ENCODE results near the gene COA3. TPM values are rescaled to one million over a fixed set of nuclear protein-coding genes. Genes with fewer than 3 reads are reported as not detected.

The COA3 gene
- total RNA-seq, 1 donor from 2014 or later: 31.8 TPM

DNA sequence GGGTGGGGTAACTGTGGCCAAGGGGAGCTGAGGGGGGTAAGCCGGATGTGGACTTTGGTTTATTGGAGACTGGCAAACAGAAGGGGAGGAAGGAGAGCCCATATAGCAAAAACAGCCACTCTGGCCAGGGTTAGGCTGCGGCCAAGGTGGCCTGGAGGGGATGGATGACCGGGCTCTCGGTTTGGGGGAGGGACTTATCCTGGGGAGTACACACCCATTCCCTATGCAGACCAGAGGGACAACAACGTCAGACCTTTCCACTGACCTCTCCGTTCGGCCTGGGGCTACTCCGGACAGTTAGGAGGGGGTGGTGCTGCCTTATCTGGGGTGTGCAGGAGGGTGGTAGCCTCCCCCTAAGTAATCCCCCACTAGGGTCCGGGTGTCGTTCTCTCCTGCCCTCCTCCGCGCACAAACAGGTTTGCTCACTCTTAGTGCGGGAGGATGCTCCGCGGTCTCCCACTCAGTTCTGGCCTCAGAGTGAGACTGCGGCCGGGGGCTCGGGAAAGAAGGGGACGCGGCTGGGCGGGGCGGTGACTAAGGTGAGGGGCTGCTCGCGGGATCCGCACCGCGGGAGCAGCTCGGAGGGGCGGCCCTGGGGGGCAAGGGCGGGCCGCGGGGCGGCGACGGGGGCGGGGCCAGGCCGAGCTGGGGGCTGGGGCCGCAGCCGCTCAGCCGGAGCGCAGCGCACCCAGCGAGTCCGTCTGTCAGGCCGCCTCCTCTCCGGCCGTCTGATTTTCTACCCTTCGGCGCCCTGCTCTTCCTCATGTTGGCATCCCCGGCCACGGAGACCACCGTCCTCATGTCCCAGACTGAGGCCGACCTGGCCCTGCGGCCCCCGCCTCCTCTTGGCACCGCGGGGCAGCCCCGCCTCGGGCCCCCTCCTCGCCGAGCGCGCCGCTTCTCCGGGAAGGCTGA lies 18.3 kb downstream of the COA3 start, which contains the start of gene WNK4:
Gene WNK4, plus strand, starts transcription at position 675 of the 915 bp plus-strand sequence. Its CDS starts 89 bp downstream, at position 764.
- FAIRE-seq: no peak

DNA sequence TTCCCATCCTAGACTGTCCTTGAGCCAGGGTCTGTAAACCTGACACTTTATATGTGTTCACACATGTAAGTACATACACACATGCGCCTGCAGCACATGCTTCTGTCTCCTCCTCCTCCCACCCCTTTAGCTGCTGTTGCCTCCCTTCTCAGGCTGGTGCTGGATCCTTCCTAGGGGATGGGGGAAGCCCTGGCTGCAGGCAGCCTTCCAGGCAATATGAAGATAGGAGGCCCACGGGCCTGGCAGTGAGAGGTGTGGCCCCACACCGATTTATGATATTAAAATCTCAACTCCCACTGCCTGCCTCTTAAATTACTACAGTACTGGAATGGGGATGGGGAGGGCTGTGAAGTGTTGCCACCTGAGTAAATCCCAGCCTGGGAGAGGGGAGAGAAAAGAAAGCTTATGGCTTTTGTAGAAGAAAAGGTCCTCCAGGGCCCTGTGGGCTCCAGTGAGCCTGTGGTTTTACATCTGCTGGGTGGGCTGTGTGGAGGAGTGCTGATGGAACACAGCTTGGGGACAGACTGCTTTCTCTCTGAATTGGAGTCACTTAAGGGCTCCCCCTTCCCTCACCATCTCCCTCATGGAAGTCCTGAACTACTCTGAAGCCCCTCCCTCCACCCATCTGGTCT lies 19.1 kb downstream of the COA3 start:
- no peak overlapping the region for H2AFZ ChIP-seq (ENCODE audit: low read depth, low read length)
- TF ChIP-seq EZH2 (IDR thresholded peaks at IDR 0.05; ENCODE audit: insufficient read depth, low read length) (no peak), CTCF (IDR thresholded peaks at IDR 0.05; ENCODE audit: insufficient read depth, low read depth, low read length) (no peak)
- H3K4me1 ChIP-seq (ENCODE audit: insufficient read depth, low read length): peaks cover 53% of the 10 kb centered on the region
- peaks cover 40% of the 10 kb centered on the region for H3K79me2 ChIP-seq (ENCODE audit: insufficient read depth, low read length)
- H4K20me1 ChIP-seq (ENCODE audit: insufficient read depth, low read length): peaks cover 22% of the 10 kb centered on the region
- peaks cover 7% of the 10 kb centered on the region for H3K36me3 ChIP-seq (ENCODE audit: insufficient read depth, low read length)
- peak overlapping the region; percentile 85 for H3K9ac ChIP-seq (ENCODE audit: low read length)
- peak overlapping the region; percentile 96 for H3K4me2 ChIP-seq (ENCODE audit: low read length)
- H3K27me3 ChIP-seq (ENCODE audit: insufficient read depth, low read length): no peaks in the 10 kb centered on the region
- no peaks in the 10 kb centered on the region for H3K27me3 Mint-ChIP-seq (ENCODE audit: low read depth, unreplicated experiment)
- no peak overlapping the region for H3K4me3 ChIP-seq (ENCODE audit: insufficient read depth, low read depth, low read length)
- H3K27ac Mint-ChIP-seq (ENCODE audit: unreplicated experiment): no peak overlapping the region
- no peak for FAIRE-seq
- H3K4me3 Mint-ChIP-seq (ENCODE audit: unreplicated experiment): peak overlapping the region; percentile 78
- no peak for DNase-seq (ENCODE audit: low read depth)
- H3K9me3 Mint-ChIP-seq (ENCODE audit: unreplicated experiment): no peaks in the 10 kb centered on the region
- peaks cover 42% of the 10 kb centered on the region for H3K4me1 Mint-ChIP-seq (ENCODE audit: low read depth, unreplicated experiment)
- H3K36me3 Mint-ChIP-seq (ENCODE audit: low read depth, unreplicated experiment): peaks cover 6% of the 10 kb centered on the region
- no peaks in the 10 kb centered on the region for H3K9me3 ChIP-seq (ENCODE audit: insufficient read depth, low read depth, low read length)
- H3K27ac ChIP-seq (ENCODE audit: low read depth, low read length): no peak overlapping the region

More for the DNA sequence above, 18.3 kb downstream of the COA3 start, which contains the start of gene WNK4:
- Histone ChIP-seq H3K36me3 (ENCODE audit: insufficient read depth, low read length) (peaks cover 7% of the 10 kb centered on the region), H3K9ac (ENCODE audit: low read length) (peak within 1 kb of the TSS; percentile 85), H3K79me2 (ENCODE audit: insufficient read depth, low read length) (peaks cover 47% of the 10 kb centered on the region), H3K4me2 (ENCODE audit: low read length) (peak within 1 kb of the TSS; percentile 96), H2AFZ (ENCODE audit: low read depth, low read length) (peak within 1 kb of the TSS; percentile 50), H3K27me3 (ENCODE audit: insufficient read depth, low read length) (no peaks in the 10 kb centered on the region), H4K20me1 (ENCODE audit: insufficient read depth, low read length) (peaks cover 30% of the 10 kb centered on the region), H3K9me3 (ENCODE audit: insufficient read depth, low read depth, low read length) (no peaks in the 10 kb centered on the region), H3K4me3 (ENCODE audit: insufficient read depth, low read depth, low read length) (peak within 1 kb of the TSS; percentile 85), H3K4me1 (ENCODE audit: insufficient read depth, low read length) (peaks cover 53% of the 10 kb centered on the region), H3K27ac (ENCODE audit: low read depth, low read length) (peak within 1 kb of the TSS; percentile 52)
- peak; percentile 37 for DNase-seq (ENCODE audit: low read depth)
- H3K36me3 Mint-ChIP-seq (ENCODE audit: low read depth, unreplicated experiment): peaks cover 8% of the 10 kb centered on the region
- peak; percentile 18 for TF ChIP-seq EZH2 (IDR thresholded peaks at IDR 0.05; ENCODE audit: insufficient read depth, low read length)
- TF ChIP-seq CTCF (IDR thresholded peaks at IDR 0.05; ENCODE audit: insufficient read depth, low read depth, low read length): no peak
- H3K27me3 Mint-ChIP-seq (ENCODE audit: low read depth, unreplicated experiment): no peaks in the 10 kb centered on the region
- H3K4me3 Mint-ChIP-seq (ENCODE audit: unreplicated experiment): peak within 1 kb of the TSS; percentile 92
- peaks cover 35% of the 10 kb centered on the region for H3K4me1 Mint-ChIP-seq (ENCODE audit: low read depth, unreplicated experiment)
- peak within 1 kb of the TSS; percentile 83 for H3K27ac Mint-ChIP-seq (ENCODE audit: unreplicated experiment)
- H3K9me3 Mint-ChIP-seq (ENCODE audit: unreplicated experiment): no peaks in the 10 kb centered on the region

Data from astrocyte (in vitro differentiated cells and primary cell).